Nucleus accumbens (tissue), 56 donors: ENCODE data around the gene SIK1.
"Not testable (repeated sequence)": the region's sequence is repeated elsewhere in the genome, so short reads cannot be mapped to it uniquely, and the experiment has no call there.

Experiments
- DNase-seq, 56 donors: peaks; one replicate each; lab custom pipeline; 2025; lab: John Stamatoyannopoulos, UW

Gene SIK1

DNA sequence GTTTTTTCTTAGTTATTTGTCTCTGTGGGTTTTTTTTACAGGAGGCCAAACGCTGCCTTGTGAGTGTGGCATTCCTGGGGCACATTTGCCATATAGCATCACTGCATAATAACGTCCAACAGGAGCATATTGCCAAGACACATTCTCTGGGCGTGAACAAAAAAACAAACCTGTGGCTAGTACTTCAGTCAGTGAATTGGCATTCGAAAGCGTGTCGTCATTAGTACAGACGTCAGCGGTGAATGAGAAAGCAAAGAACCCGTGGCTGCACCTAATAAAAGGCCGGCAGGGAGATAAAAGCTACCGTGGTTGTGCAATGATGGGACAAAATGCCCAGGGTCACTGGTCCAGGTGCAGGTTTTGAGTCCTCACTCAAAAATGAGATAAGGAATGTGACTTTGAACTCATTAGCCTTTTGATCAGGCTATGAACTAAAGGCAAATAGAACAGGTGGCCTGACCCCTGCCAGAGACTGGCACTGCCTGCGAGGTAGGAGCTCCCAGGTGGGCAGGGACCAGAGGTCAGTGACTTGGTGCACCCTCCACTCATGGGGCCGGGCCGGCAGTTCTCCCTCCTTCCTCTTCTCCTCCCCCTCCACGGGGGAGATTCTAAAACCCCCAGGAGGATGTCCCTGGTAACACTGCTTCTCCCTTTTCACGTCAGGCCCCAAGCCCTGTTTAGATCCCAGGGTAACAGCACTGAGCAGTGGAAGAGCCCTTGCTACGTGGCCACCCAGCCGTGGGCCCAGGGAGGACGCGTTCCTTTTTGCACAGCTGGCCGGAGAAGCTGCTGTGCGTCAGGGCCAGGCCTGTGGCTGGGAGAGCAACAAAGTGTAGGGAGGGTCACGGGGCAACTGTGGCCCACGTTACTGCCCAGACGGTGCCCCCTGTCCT, 14.2 kb upstream of the SIK1 start:
- not testable (repeated sequence) for DNase-seq

DNA sequence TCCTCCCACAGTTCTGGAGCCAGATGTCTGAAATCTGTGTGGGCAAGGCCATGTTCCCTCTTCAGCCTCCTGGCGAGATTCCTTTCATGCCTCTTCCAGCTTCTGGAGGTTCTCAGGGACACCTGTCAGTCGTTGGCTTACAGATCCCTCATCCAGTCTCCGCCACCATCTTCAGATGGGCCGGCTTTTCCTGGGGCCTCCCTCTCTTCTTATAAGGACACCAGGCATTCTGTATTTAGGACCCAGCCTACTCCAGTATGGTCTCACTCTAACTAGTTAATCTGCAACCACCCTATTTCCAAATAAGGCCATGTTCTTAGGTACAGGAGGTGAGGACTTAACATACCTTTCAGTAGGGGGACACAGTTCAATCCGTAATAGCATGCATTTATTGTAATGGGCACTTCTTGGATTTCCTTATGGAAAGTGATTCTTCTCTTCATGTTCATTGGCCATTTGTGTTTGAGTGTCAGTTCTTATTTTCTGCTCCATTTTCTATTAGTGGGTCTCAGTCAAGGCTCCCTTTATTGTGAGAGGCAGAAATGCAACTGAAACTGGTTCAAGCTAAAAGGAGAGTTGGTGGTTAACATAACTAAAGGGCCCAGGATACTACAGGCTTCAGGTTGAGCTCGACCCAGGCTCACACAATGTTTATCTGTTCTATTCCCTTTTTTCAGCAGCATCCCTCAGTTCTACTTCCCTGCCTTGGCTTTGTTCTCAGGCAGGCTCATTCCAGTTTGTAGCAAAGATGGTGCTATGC, 12.6 kb upstream of the SIK1 start:
- not testable (repeated sequence) for DNase-seq

DNA sequence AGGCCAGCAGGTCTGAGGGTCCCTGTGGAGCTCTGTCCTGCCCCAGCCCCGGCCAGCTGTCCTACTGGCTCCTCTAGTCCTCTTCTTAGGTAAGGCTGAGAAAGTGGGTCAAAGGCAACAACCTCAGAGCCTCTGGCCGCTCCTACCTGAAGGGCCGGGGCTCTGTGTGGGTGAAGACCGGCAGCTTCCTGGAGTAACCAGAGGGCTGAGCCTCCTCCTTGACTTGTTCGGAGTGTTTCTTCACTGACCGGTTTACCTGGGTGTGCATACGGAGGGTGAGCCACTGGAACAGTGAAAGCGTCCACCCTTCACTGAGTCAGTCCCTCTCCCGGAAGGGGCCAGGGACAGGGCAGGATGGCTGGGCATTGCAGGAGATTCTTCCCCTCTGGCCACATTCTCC, 9.3 kb upstream of the SIK1 start:
- not testable (repeated sequence) for DNase-seq

DNA sequence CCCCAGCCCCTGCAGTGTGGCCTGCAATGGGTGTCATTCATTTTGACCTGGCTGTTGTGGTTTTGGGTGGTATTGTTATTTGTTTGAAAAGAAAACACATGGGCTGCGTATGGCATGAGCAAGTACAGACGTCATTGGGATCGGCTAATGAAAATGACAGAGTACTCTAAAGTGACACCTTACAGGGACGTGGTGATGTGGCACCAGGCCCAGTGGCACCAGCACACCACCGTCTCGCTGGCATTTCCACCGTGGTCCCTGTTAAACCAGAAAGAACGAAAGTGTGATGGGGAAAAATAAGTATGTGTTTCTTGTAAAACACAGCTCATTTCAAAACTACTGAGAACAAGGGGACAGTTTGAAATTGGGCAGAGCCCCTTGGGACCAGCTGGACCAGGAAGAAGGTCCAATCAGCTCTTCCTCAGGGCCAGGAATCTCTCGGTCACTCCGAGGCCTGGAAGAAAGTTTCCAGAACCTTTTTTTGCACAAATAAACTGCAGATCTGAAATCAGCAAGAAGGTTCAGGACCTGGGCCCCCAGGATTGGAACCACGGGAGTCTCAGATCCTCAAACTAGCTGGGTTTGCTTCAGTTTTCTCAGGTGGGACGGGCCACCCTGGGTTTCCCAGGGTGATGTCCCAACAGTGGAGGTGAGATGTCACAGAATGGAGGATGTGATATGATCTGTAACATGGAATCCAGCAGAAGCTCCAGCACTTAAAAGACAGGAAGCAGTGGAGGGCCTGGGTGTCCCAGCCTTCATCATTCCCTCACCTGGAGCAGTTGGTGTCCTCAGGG, 6.6 kb upstream of the SIK1 start:
- DNase-seq = not testable (repeated sequence)

DNA sequence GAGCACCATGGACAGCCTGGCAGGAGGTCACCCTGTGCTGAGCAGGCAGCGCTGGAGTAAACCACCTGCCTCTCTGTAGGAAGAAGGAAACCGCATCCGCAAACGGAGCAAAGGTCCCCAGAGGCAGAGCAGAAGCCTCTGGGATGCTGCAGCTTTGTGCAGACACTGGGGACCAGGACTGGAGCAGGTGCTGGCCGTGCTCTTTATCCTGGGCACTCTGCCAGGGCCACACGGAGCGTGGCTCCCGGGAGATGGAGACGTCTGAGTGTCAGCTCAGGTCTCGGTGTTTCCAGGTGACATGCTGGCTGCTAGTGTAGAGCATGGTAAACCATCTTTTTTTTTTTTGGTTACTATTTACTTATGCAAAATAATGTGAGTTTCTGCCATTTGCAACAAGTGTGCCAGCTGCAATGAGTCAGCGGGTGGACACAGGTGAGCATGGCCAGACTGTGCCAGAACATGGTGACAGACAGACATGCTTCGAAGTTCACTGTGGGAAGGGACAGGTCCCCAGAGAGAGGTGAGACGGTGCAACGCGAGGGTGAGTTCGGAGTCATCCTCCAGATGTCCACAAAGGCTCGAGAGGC, 4.0 kb upstream of the SIK1 start:
- not testable (repeated sequence) for DNase-seq

DNA sequence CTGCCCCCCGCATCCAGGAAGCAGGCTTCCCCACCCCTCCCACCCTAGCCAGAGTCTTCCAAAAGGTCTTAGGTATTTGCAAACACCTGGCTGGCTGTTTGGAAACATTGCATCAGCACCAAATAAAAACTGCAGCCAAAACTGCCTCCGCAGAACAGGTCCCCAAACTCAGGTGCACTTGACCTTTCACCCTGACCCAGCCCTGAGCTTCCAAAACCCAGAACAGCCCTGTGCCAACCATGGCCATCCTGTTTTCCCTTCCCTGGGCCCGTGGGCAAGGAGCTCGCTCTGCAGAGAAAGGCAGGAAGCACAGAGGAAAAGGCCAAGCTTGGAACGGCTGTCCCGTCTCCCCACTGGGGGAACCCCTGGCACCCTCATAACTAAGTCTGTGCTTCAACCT, 2.0 kb upstream of the SIK1 start:
- DNase-seq = not testable (repeated sequence)

DNA sequence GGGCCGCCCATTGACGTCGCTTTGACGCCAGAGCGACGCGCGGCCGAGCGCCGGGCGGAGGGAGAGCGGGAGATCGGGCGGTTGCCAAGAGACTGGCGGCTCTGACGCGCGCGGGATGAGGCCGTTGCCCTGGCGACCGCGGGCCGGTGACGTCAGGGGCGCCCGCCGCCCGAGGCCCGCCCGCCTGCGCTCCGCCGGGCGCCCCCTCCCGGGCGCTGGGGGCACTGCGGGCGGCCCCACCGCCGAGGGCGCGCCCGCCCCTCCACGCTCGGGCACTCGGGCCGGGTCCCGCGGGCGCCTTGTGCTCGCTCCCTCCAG, 270 bp upstream of the SIK1 start:
- not testable (repeated sequence) for DNase-seq

DNA sequence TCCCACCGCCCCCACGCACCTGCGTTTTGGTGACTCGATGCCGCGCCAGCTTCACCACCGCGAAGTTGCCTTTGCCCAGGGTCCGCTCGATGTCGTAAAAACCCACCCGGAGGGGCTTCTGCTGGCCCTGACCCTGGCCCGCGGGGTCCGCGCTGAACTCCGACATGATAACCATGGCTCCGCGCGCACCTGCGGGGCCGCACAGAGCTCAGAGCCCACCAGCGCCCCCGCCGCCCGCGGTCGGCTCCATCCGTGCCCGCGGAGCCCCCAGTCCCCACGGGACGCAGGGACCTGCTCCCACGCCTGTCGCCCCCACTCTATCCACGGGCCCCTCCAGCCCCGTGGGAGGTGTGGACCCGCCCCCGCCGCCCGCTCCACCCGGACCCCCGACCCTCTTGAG, 927 bp downstream of the SIK1 start:
- not testable (repeated sequence) for DNase-seq

DNA sequence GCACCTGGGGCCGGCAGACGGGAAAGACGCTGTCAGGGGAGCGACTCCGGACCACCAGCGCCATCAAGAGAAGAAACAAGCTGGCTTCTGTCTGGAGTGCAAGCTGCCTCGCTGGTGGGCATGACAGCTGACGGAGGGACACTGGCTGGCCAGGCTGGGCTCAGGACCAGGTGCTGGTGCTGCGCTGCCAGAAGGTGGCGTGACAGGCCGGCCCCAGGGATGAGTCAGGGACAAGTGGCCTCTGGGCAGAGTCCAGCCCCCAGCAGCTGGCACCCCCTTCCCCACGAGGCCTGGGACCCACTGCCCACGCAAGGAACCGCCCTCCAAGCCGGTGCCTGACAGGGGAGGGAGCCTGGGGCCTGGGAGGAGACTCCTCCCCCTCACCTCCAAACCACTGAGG, 7.5 kb downstream of the SIK1 start:
- not testable (repeated sequence) for DNase-seq

DNA sequence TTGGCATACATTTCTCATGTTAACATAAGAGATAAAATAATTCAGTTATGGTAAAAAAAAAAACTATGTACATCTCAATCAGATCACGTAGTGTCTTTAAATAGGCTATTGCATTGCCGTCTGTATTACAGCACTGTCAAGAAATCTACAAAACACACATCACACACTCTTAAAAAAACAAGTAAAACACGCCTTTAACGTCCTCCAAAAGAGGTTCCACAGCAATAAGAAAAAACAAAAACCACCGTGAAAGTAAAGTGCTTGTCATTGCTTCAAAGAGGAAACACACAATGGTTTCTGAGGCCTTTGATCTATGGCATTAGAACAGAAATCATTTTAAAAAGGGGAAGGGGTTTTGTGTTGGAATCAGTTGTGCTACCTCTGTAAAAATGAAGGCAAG, 12.4 kb downstream of the SIK1 start:
- DNase-seq = not testable (repeated sequence)

DNA sequence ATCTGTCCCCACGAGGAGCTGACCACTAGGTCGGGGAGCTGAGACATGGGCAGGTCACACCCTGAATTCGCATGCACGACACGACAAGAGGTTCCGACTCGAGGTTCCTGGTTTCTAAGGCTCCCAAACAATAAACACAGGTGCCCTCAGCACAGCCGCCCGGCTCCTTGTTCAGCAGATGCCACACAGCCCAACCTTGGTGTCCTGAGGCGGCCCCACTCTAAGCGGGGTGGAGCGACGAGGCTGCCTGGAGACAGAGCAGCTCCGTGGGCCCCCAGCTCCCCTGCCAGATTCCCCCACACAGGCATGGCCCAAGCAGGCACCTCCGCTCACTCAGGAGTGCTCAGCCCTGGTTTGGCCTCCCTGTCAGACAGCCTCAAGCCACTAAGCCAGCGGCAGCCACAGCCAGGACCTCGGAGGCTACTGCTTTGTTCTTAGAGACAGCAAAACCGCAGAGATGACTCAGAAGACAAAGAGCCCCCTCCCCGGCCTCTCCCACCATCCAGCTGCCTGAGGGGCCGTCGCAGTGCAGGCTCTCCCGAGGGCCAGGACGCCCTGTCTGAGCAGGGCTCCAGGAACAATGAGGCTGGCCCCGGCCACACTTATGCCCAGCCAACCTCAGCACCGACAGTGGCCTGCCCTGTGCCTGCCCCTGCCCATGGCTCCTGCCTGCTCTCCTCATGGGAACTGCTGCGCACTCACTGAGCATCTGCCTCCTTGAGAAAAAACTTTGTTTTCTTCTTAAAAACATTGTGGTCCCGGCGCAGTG, 14.7 kb downstream of the SIK1 start:
- DNase-seq = not testable (repeated sequence)

DNA sequence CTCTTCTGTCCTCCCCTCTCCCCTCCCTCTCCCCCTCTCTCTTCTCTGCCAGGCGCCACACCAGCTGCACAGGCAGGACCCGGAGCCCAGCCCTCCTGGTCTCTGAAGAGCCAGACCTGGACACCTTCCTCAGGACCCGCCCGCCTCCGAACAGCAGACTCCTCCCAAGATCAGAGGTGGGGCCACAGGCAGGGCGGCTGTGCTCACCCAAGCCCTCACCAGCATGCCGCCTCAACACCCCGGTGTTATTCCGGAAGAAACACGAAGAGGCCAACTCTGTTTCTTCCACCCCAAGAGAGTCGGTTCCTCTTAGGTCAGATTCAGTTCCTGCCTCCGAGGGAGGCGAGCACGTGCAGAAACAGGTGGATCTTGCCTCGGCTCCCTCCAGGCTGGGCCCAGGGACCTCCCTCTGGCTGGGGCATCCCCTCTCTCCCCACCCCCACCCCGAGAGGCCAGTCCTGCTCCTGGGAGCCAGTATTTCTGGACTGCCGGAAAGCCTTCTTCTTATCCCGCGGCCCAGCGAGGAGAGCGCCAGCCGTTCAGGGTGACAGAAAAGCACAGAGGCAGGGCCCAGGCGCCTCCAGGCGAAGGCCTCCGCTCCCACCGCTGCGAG, 16.4 kb downstream of the SIK1 start:
- not testable (repeated sequence) for DNase-seq

DNA sequence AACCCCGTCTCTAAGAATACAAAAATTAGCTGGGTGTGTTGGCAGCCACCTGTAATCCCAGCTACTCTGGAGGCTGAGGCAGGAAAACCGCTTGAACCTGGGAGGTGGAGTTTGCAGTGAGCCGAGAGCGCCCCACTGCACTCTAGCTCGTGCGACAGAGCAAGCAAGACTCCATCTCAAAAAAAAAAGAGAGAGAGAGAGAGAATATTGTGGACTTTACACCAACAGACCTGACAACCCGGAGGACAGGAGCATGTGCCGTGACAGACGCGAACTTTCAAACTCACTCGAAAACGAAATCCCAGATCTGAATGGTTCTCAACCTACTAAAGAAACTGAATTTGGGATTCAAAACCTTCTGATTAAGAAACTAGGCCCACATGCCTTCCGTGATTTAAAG, 19.8 kb downstream of the SIK1 start:
- not testable (repeated sequence) for DNase-seq

DNA sequence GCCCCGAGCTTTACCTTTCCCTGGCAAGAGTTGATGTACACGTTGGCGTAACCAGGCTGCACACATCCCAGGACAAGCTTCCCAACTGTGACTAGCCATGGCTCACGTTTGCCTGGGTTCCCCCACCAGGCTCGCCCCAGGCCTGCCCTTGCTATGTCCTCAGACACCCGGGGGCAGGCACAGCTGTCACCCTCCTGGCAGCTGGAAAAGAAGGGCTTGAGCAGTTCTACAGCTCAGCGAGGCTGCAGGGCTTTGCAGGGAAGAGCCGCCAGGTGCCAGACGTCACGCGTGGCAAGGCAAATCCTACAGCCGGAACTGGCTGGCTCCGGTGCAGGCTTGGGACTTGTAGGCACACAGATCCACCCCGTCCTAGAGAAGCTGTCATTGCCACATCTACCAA, 22.5 kb downstream of the SIK1 start:
- DNase-seq = not testable (repeated sequence)

DNA sequence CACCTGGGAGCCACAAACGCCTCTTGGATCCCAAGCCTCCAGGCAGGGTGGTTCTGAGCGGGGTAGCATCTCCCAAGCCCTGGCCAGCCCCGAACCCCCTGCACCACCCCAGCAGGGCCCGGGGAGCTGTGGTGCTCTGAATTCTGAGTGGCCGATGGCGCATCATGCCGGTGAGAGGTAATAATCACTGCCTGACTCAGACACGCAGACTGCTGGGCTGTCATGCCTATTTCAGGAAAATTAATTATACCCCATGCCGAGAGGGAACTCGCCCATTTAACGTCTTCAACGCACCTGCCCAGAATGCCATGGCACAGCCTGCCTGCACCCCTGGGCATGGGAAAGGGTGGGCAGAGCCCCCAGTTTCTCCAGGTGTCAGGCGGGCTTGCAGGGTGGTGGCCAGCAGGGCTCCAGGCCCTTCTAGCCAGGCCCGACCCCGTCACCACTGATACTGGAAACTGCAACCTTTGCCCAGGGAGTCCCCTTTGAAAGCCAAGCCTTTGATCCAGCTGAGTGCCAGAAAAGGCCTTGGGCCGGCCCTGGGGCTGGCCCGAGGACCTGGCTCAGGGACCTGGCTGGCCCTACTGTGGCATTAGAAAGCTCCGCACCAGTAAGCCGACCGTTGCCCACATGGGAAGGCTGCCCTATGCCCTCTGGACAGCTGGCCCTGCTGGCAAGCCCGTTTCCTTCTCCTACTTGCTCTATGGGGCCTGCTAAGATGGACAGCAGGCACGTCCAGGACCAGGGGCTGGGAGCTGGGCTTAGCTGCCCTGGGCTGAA, 23.1 kb downstream of the SIK1 start:
- DNase-seq = not testable (repeated sequence)

DNA sequence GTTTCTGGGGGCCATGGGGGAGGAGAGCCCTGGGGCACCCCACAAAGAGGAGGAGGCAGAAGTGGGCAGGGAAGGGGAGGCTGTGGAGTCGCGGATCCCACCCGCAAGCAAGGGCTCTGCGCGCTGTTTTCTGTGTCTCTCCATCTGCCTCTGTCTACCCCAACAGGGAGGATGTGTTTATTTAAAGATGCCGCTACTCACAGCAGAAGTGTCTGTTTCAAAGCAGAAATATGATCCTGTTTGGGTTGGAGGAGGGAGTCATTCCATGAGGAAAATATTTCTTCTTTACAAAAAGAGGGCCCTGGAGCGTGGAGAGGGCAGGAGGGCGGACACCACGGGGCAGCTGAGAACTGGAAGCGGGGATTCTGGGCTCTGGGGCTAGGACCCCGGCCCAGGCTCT, 25.8 kb downstream of the SIK1 start:
- not testable (repeated sequence) for DNase-seq

DNA sequence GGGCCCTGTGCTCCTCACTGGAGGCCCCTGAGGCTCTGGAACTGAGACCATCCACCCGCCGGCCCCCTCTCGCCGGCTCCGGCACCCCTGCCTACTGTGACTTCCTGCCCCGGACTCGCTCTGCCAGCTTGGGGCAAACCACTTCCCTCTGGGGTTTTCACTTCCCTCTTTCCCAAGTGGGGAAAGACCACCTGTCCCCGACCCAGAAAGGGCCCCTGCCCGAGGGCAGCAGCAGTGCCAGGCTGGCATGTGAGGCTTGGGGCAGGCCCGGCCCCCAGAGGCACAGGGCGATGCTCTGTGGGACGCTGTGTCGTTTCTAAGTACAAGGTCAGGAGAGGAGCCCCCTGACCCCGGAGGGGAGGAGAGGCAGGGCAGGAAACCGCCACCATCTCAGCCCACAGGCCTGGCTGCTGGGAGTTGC, 27.3 kb downstream of the SIK1 start:
- not testable (repeated sequence) for DNase-seq

DNA sequence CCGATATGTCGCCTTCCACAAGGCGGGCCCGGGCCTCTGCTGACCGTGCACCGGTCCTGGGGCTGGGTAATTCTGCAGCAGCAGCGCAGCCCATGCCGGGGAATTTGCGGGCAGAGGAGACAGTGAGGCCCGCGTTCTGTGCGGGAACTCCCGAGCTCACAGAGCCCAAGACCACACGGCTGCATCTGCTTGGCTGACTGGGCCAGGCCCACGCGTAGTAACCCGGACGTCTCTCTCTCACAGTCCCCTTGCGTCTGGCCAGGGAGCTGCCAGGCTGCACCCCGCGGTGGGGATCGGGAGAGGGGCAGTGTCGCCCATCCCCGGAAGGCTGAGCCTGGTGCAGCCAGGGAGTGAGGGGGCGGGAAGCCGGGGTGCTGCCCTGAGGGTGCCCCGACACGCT, 27.8 kb downstream of the SIK1 start:
- not testable (repeated sequence) for DNase-seq
